ENCODE measurements around the gene TIMM10.

DNA sequence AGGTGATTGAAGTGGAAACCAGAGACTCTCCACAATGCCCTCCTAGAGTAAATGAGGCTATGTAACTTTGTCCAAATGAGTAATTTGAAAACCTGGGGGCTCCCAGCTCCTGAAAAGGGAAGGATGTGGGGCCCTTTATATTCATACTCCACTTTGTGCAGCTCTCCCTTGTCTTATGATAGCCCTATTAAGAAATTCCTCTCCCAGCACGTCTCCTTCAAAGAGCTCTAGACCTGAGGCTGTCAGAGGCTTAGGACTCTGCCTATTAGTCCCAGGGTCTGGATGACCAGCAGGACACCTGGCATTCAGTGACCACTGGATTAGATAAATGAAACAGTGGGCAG is 17.1 kb downstream of the TIMM10 start:
- no peak for TF ChIP-seq FOXA1 (IDR thresholded peaks at IDR 0.05)
- TF ChIP-seq, protein P1, sequence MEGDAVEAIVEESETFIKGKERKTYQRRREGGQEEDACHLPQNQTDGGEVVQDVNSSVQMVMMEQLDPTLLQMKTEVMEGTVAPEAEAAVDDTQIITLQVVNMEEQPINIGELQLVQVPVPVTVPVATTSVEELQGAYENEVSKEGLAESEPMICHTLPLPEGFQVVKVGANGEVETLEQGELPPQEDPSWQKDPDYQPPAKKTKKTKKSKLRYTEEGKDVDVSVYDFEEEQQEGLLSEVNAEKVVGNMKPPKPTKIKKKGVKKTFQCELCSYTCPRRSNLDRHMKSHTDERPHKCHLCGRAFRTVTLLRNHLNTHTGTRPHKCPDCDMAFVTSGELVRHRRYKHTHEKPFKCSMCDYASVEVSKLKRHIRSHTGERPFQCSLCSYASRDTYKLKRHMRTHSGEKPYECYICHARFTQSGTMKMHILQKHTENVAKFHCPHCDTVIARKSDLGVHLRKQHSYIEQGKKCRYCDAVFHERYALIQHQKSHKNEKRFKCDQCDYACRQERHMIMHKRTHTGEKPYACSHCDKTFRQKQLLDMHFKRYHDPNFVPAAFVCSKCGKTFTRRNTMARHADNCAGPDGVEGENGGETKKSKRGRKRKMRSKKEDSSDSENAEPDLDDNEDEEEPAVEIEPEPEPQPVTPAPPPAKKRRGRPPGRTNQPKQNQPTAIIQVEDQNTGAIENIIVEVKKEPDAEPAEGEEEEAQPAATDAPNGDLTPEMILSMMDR (IDR thresholded peaks at IDR 0.05; ENCODE audit: low read depth, low read length, missing input control), result no peak
